SK-N-MC (cell line): ENCODE results near the gene CNBP.

Source experiments
- EZH2 ChIP-seq: fragments of 200-600 bp; sonication (generic); IDR thresholded peaks from one replicate; pipeline ENCODE4 v1.6.1; 2017; ENCODE audit warnings: antibody characterized with exemption
- POLR2AphosphoS5 ChIP-seq: IDR thresholded peaks from 2 replicates; pipeline ENCODE4 v1.6.1; 2012; ENCODE audit warnings: mild to moderate bottlenecking, low read depth, low read length, borderline replicate concordance

- TF ChIP-seq EZH2 (no peak), POLR2AphosphoS5 (no peak)
These were observed 61.2 kb downstream of the CNBP start for GRCh38 chr3:129122412-129123011.
